GM19395 (cell line): ENCODE data around the gene FGD4.
"Not testable (repeated sequence)": the region's sequence is repeated elsewhere in the genome, so short reads cannot be mapped to it uniquely, and the experiment has no call there.

ENCODE experiments used
- ATAC-seq: cut with Tn5 transposase; IDR thresholded peaks from one replicate; pipeline ENCODE4 v1.9.1; 2021; ENCODE audit warnings: mild to moderate bottlenecking, moderate library complexity; ENCODE audit not compliant: unreplicated experiment

FGD4 gene

DNA sequence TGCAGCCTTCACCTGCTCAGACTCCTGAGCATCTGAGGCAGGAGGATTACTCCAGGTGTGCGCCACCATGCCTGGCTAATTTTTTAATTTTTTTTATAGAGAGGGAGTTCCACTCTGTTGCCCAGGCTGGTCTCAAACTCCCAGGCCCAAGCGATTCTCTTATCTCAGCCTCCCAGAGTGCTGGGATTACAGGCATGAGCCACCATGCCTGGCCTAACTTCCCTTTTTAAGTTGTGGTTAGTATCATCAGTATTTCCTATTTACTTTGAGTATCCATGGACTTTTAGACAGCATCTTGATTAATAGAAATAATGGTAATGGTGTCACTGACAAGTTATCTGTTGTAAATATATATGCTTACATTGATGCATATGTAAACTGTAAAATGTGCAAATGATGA lies 116.9 kb downstream of the FGD4 start:
- no peak for ATAC-seq

- ATAC-seq: no peak
These were observed 118.6 kb downstream of the FGD4 start for GRCh38 chr12:32517966-32518365.

- ATAC-seq: no peak
These were observed 119.7 kb downstream of the FGD4 start for GRCh38 chr12:32519047-32519446.

DNA sequence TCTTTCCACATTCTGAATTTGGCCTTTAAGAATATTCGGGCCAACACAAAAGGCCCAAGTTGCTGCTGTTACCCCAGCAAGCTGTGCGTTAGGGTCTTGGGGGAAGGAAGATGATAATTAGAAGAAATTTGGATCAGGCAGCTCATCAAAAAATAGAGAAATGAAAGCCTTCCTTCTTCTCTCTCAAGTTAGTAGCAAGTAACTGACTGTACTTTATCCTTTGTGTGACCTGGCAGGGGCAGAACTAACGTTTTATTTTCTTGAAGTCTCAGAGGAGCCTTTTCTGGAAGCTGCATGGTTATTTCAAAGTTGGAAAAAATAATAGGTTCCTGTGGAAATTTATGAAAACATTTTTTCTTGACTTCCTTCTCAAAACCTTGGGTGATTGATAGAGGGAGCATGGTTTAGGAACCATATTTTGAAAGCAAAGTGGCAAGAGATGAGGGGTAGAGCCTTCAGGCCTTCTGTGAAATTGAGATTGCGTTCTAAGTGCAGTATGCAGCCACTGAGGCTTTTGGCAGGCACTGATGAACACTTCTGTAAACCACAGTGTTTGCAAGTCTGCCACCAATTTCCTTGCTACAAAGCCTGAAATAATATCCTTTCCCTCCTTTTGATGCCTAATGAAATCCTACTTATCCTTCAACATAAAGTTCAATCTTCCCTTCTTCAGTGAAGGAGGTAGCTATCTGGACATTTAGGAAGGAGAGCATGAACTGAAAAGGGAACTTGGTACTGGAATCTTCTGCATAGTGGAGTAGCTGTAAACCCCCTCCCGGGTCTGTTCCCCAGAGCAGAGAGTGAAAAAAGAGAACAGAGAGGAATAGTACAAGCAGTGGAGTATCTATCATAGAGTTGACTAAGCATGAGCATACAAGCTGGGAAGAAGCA lies 123.2 kb downstream of the FGD4 start:
- ATAC-seq: peak; percentile 82

DNA sequence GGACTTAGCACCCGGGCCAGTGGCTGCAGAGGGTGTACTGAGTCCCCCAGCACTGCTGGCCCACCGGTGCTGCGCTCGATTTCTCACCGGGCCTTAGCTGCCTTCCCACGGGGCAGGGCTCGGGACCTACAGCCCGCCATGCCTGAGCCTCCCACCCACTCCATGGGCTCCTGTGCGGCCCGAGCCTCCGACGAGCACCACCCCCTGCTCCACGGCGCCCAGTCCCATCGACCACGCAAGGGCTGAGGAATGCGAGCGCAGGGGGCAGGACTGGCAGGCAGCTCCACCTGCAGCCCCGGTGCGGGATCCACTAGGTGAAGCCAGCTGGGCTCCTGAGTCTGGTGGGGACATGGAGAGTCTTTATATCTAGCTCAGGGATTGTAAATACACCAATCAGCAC lies 126.4 kb downstream of the FGD4 start:
- not testable (repeated sequence) for ATAC-seq

DNA sequence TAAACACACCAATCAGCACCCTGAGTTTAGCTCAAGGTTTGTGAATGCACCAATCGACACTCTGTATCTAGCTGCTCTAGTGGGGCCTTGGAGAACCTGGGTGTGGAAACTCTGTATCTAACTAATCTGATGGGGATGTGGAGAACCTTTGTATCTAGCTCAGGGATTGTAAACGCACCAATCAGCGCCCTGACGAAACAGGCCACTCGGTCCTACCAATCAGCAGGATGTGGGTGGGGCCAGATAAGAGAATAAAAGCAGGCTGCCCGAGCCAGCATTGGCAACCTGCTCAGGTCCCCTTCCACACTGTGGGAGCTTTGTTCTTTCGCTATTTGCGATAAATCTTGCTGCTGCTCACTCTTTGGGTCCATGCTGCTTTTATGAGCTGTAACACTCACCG lies 127.0 kb downstream of the FGD4 start:
- ATAC-seq: not testable (repeated sequence)

- no peak for ATAC-seq
These were observed 133.1 kb downstream of the FGD4 start for GRCh38 chr12:32532422-32532821.

DNA sequence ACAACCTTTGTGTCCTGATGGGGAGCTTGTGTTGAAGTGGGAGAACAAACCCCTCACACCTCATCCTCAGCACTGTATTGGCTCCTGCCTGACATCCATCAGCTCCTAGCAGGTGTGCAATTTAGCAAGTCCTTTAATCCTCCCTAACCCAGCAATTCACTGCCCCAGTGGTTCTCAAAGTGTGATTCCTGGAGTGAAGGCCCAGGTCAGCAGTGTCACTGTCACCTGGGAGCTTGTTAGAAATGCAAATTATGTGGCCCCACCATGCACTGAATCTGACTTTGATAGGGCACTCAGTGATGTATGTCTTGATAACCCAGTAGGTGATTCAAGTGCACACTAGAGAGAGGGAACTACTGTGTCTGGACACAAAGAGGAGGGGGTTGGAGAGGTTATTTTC lies 133.6 kb downstream of the FGD4 start:
- no peak for ATAC-seq

DNA sequence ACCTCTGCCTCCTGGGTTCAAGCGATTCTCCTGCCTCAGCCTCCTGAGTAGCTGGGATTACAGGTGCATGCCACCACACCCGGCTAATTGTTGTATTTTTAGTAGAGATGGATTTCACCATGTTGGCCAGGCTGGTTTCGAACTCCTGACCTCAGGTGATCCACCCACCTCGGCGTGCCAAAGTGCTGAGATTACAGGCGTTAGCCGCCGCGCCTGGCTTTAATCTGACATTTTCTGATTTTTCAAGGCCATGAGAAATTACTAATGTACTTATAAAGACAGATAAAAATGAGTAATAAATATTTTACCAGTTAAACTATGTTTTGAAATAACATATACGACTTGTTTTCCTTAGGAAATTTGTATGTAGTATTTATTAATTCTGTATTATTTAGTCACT lies 134.1 kb downstream of the FGD4 start:
- not testable (repeated sequence) for ATAC-seq

- ATAC-seq: no peak
These were observed 134.7 kb downstream of the FGD4 start for GRCh38 chr12:32533971-32534590.

GRCh38 chr12:32534698-32535097 lies 135.3 kb downstream of the FGD4 start:
- ATAC-seq: no peak

- ATAC-seq: peak; percentile 61
These were observed 136.1 kb downstream of the FGD4 start for GRCh38 chr12:32535288-32535999.

DNA sequence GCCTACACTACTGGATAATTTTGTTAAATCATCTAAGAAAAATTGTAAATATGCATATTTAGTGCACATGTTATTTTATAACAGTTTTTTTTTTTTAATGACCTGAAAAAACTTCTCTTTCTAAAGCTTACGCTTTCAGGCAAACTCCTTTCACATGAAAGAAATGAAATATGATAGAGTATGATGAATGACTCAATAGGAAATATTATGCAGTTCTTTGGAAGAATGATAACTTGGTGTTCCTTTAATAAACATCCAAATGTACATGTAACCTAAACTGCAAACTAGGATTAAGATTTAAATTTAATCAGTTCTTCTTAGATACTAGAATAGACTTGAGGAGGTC lies 136.6 kb downstream of the FGD4 start:
- no peak for ATAC-seq

- ATAC-seq: no peak
These were observed 142.5 kb downstream of the FGD4 start for GRCh38 chr12:32541754-32542374.

DNA sequence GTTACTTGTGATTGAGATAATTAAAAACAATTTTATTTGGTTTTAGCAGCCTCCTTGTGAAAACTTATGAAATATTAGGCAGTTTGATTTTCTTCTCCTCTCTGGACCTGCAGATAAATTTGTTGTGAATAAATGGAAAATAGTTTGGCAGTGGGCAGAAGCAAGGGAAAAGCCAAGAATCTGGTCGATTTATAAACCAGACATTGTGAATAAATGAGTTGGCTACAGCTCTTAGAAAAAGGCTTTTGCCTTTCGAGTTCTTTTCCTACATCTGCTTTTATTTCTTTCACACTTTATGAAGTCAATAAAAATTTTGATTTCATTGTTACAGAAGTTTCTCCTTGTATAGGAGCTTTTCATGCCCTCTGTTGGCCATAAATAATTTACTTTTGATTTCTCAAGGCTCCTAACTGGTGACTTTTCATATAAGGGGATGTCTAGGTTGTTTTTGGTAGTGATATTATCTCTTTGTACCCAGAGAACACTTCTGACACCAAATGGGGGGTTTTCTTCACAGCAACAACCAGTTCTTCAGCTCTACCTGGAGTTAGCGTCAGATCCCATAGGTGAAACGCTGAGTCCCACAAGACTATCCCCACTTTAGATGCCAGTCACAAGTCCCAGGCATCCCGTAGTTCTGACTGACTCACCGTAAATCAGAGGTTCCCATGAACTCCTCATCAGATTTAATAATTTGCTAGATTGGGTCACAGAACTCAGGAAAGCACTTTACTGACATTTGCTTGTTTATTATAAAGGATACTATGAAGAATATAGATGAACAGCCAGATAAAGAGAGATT lies 143.3 kb downstream of the FGD4 start:
- ATAC-seq: no peak

GRCh38 chr12:32544893-32545292 lies 145.5 kb downstream of the FGD4 start:
- ATAC-seq: no peak

- ATAC-seq: no peak
These were observed 146.1 kb downstream of the FGD4 start for GRCh38 chr12:32545413-32545980.

DNA sequence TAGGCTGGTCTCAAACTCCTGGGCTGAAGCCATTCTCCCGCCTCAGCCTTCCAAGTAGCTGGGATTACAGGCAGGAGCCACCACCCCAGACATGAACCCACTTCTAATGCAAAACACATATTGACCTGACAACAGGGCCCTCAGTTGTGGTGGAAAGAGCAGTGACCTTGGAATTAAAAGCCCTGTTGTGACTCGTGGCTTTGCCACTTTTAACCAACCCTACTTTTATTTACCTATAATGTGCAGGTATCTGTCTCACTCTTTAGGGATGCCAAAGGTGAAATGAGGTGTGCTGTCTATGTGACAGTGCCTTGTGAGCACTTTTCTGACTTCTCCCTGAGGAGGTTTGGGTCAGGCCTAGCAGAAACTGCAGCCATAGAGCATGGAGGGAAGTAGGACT lies 146.9 kb downstream of the FGD4 start:
- ATAC-seq: no peak

GRCh38 chr12:32548691-32549281 lies 149.4 kb downstream of the FGD4 start:
- no peak for ATAC-seq

DNA sequence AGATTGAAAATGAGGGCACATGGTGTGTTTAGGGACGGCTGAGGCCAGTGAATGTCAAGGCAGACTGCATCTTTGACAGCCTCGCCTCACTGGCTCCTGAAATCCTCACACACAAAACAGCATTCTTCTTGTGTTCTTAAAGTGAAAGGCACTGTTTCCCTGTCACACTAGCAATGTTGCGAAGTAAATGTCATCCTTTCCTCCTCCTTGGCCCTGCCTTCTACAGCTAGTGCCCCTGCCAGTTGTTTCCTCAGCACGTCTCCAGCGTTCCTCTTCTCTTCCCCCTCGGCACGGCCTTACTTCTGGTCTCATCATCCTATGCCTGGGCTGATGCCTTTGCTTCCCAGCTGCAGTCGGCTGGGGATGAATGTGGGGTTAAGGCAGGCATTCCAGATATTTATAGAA lies 150.3 kb downstream of the FGD4 start:
- no peak for ATAC-seq
